ENCODE results near the gene FILIP1L. TPM values are rescaled to one million over a fixed set of nuclear protein-coding genes. Genes with fewer than 3 reads are reported as not detected.

The FILIP1L gene
- total and polyA plus RNA-seq, 2 donors (not counting 1 experiment from before 2014, with no cell fraction given): 0.32 to 0.48 TPM

- Histone ChIP-seq H3K9ac (ENCODE audit: low read length) (no peak overlapping the region), H4K20me1 (ENCODE audit: control insufficient read depth, insufficient read depth, low read length, poor library complexity, severe bottlenecking) (no peaks in the 10 kb centered on the region), H3K79me2 (ENCODE audit: control insufficient read depth, insufficient read depth, low read length) (peaks cover 3% of the 10 kb centered on the region), H2AFZ (ENCODE audit: insufficient read depth, low read depth, low read length, poor library complexity, severe bottlenecking) (no peak overlapping the region), H3K27ac (ENCODE audit: low read length in 2 of 2) (no peak overlapping the region), H3K9me3 (ENCODE audit: control extremely low read depth in 1 of 3, control insufficient read depth in 2 of 3, insufficient read depth in 1 of 3, low read length in 2 of 3) (peaks cover 0 to 12% (median 3%) of the 10 kb centered on the region in 3 donors), H3K4me1 (ENCODE audit: control insufficient read depth in 2 of 2, insufficient read depth in 2 of 2, low read length in 2 of 2) (no peaks in the 10 kb centered on the region), H3K4me3 (ENCODE audit: control extremely low read depth in 1 of 5, extremely low read depth in 1 of 5, insufficient read depth in 1 of 5, low read depth in 2 of 5, low read length in 4 of 5) (no peak overlapping the region), H3K4me2 (replicated peaks; ENCODE audit: low read depth, low read length, poor library complexity, severe bottlenecking) (no peak overlapping the region), H3K27me3 (replicated peaks in 1 of 4; ENCODE audit: control extremely low read depth in 1 of 4, control insufficient read depth in 3 of 4, insufficient read depth in 4 of 4, low read length in 3 of 4) (no peaks in the 10 kb centered on the region), H3K36me3 (replicated peaks in 1 of 2; ENCODE audit: control extremely low read depth in 1 of 2, control insufficient read depth in 1 of 2, extremely low read depth in 1 of 2, insufficient read depth in 2 of 2, low read length in 1 of 2) (no peaks in the 10 kb centered on the region)
- intact Hi-C loops (cut with micrococcal nuclease): no loop called here
- no peak overlapping the region for H3K27ac Mint-ChIP-seq
- CTCF ChIA-PET: no interaction called here
- peaks cover 11% of the 10 kb centered on the region for H3K4me1 Mint-ChIP-seq
- POLR2A ChIA-PET: no interaction called here
- no peaks in the 10 kb centered on the region for H3K27me3 Mint-ChIP-seq
- TF ChIP-seq CTCF (IDR thresholded peaks at IDR 0.05) (no peak), EZH2 (IDR thresholded peaks at IDR 0.05; ENCODE audit: borderline replicate concordance, insufficient read depth, low read depth, low read length, poor library complexity, severe bottlenecking) (no peak)
- peaks cover 14% of the 10 kb centered on the region for H3K9me3 Mint-ChIP-seq (ENCODE audit: insufficient read depth)
- ATAC-seq (ENCODE audit: low read depth) (no peak), DNase-seq (no peak)
- WGBS (ENCODE audit: insufficient coverage): no CpG with 5 or more reads among the region's 2 CpGs
- H3K4me3 Mint-ChIP-seq: no peak overlapping the region
These were observed 117.0 kb downstream of the FILIP1L start for GRCh38 chr3:99997293-99997692.

- no peak for ATAC-seq (ENCODE audit: low read depth)
- H3K27ac ChIP-seq (ENCODE audit: low read length in 2 of 2): no peak overlapping the region
- no peaks in the 10 kb centered on the region for H3K4me1 ChIP-seq (ENCODE audit: control insufficient read depth in 2 of 2, insufficient read depth in 2 of 2, low read length in 2 of 2)
- peaks cover 18% of the 10 kb centered on the region for H3K4me1 Mint-ChIP-seq
- H3K4me2 ChIP-seq (replicated peaks; ENCODE audit: low read depth, low read length, poor library complexity, severe bottlenecking): no peak overlapping the region
- no peak for DNase-seq
- intact Hi-C loops (cut with micrococcal nuclease): no loop called here
- H3K27ac Mint-ChIP-seq: no peak overlapping the region
- H3K27me3 ChIP-seq (replicated peaks in 1 of 4; ENCODE audit: control extremely low read depth in 1 of 4, control insufficient read depth in 3 of 4, insufficient read depth in 4 of 4, low read length in 3 of 4): no peaks in the 10 kb centered on the region
- H3K9me3 Mint-ChIP-seq (ENCODE audit: insufficient read depth): peaks cover 8% of the 10 kb centered on the region
- no peaks in the 10 kb centered on the region for H3K36me3 ChIP-seq (replicated peaks in 1 of 2; ENCODE audit: control extremely low read depth in 1 of 2, control insufficient read depth in 1 of 2, extremely low read depth in 1 of 2, insufficient read depth in 2 of 2, low read length in 1 of 2)
- 100% methylated on average over 1 of the region's 1 CpG for WGBS (ENCODE audit: insufficient coverage)
- no peaks in the 10 kb centered on the region for H4K20me1 ChIP-seq (ENCODE audit: control insufficient read depth, insufficient read depth, low read length, poor library complexity, severe bottlenecking)
- H3K9ac ChIP-seq (ENCODE audit: low read length): no peak overlapping the region
- TF ChIP-seq CTCF (IDR thresholded peaks at IDR 0.05) (no peak), EZH2 (IDR thresholded peaks at IDR 0.05; ENCODE audit: borderline replicate concordance, insufficient read depth, low read depth, low read length, poor library complexity, severe bottlenecking) (no peak)
- no peaks in the 10 kb centered on the region for H3K79me2 ChIP-seq (ENCODE audit: control insufficient read depth, insufficient read depth, low read length)
- no peak overlapping the region for H3K4me3 ChIP-seq (ENCODE audit: control extremely low read depth in 1 of 5, extremely low read depth in 1 of 5, insufficient read depth in 1 of 5, low read depth in 2 of 5, low read length in 4 of 5)
- POLR2A ChIA-PET: no interaction called here
- H2AFZ ChIP-seq (ENCODE audit: insufficient read depth, low read depth, low read length, poor library complexity, severe bottlenecking): no peak overlapping the region
- CTCF ChIA-PET: no interaction called here
- no peaks in the 10 kb centered on the region for H3K27me3 Mint-ChIP-seq
- H3K4me3 Mint-ChIP-seq: no peak overlapping the region
- peaks cover 0 to 6% (median 1%) of the 10 kb centered on the region in 3 donors for H3K9me3 ChIP-seq (ENCODE audit: control extremely low read depth in 1 of 3, control insufficient read depth in 2 of 3, insufficient read depth in 1 of 3, low read length in 2 of 3)
These were observed 124.1 kb downstream of the FILIP1L start for GRCh38 chr3:99990179-99990578.

Measured in B cell (primary cell).